GM12878 (cell line): ENCODE data around the gene AFAP1L2. TPM values are rescaled to one million over a fixed set of nuclear protein-coding genes. Genes with fewer than 3 reads are reported as not detected.

ENCODE experiments used
- CBX5 ChIP-seq: sonication (generic); IDR thresholded peaks from 2 replicates; pipeline ENCODE4 v1.6.1; 2016; ENCODE audit warnings: low read depth, moderate library complexity, mild to moderate bottlenecking, inconsistent platforms
- CEBPB ChIP-seq, 2 experiments: fragments of 150-350 bp in 1 of 2; IDR thresholded peaks; 2 replicates each; pipeline ENCODE4 v1.6.1; 2012 to 2014; ENCODE audit warnings: low read depth in 2 of 2, low read length in 2 of 2, borderline replicate concordance in 1 of 2, inconsistent platforms in 1 of 2
- CREM ChIP-seq: IDR thresholded peaks from 2 replicates; pipeline ENCODE4 v1.6.1; 2014; ENCODE audit warnings: antibody characterized with exemption, low read depth
- CTCF ChIP-seq, 3 experiments: IDR thresholded peaks in 2 of 3; conservative IDR thresholded peaks in 1 of 3; 2 replicates each; pipeline ENCODE4 v1.5.1; 2011; ENCODE audit warnings: low read depth in 3 of 3, low read length in 3 of 3, mild to moderate bottlenecking in 3 of 3, control low read depth in 2 of 3, moderate library complexity in 2 of 3, inconsistent platforms in 1 of 3, mixed read lengths in 1 of 3; ENCODE audit not compliant: control insufficient read depth in 2 of 3, insufficient read depth in 1 of 3; ENCODE audit errors: extremely low read depth in 1 of 3
- NBN ChIP-seq: fragments of 450-650 bp; IDR thresholded peaks from 2 replicates; pipeline ENCODE4 v1.6.1; 2016
- REST ChIP-seq: IDR thresholded peaks from 2 replicates; pipeline ENCODE4 v1.6.1; 2012; ENCODE audit warnings: mild to moderate bottlenecking, low read depth, low read length
- SMAD1 ChIP-seq: fragments of 450-650 bp; IDR thresholded peaks from 2 replicates; pipeline ENCODE4 v1.6.1; 2018; ENCODE audit warnings: mild to moderate bottlenecking, low read depth; ENCODE audit not compliant: partially characterized antibody
- TAF1 ChIP-seq: IDR thresholded peaks from 2 replicates; pipeline ENCODE4 v1.6.1; 2011; ENCODE audit warnings: mild to moderate bottlenecking, low read depth, low read length, borderline replicate concordance
- ZBTB11 ChIP-seq: fragments of 450-650 bp; formaldehyde crosslinking; IDR thresholded peaks from 2 replicates; pipeline ENCODE4 v1.5.0; 2022; ENCODE audit warnings: mild to moderate bottlenecking, missing genetic modification characterization
- ZBTB40 ChIP-seq: fragments of 450-650 bp; IDR thresholded peaks from 2 replicates; pipeline ENCODE4 v1.6.1; 2016; ENCODE audit warnings: mild to moderate bottlenecking, moderate library complexity, borderline replicate concordance
- ZNF687 ChIP-seq: fragments of 450-650 bp; IDR thresholded peaks from 2 replicates; pipeline ENCODE4 v1.6.1; 2017; ENCODE audit warnings: mild to moderate bottlenecking, moderate library complexity
- polyA plus RNA-seq, 11 experiments: library from polyadenylated mRNA; depleted of rRNA in 4 of 11; unstranded in 6 of 11; stranded (reverse) in 5 of 11; fragments of >200 nt; fragmentation: Nextera tagmentation in 4 of 11; fragmentation: Illumina TruSeq in 1 of 11; extraction: Ambion mirVana in 4 of 11; extraction: Trizol in 1 of 11; gene quantifications; 1 replicate in 1 of 11; 2 replicates in 10 of 11; pipeline versions ENCODE4 v1.2.1 to v1.2.3, GENCODE V29; 2011 to 2016; ENCODE audit warnings: inconsistent platforms in 2 of 11, missing spikeins in 2 of 11, low read depth in 1 of 11
- total RNA-seq, 4 experiments: library from RNA; depleted of rRNA in 3 of 4; stranded (reverse); fragments of >200 nt in 3 of 4; fragmentation: Illumina TruSeq in 1 of 4; extraction: Trizol in 1 of 4; gene quantifications; 2 replicates each; pipeline versions ENCODE4 v1.2.1 to v1.2.3, GENCODE V29; 2013 to 2021

Gene AFAP1L2
- total and polyA plus RNA-seq, 10 of the 15 experiments (the other 5 are each of a cell fraction or from before 2014, with no cell fraction given), result 0.03 to 4.0 (median 0.34) TPM

- 0 out of 2 replicates have a peak, but pooled peaks have one; percentile 21 for TF ChIP-seq ZNF687
- TF ChIP-seq TAF1, result no peak
- no peak for TF ChIP-seq ZBTB40
- peak; percentile 100 for TF ChIP-seq CBX5
- no peak for TF ChIP-seq REST
- TF ChIP-seq CEBPB (IDR thresholded peaks at IDR 0.05; ENCODE audit: borderline replicate concordance in 1 of 2, low read depth in 2 of 2, low read length in 2 of 2), result no peak; a peak in 1 of 4 replicates
- TF ChIP-seq CREM, result peak; percentile 58; the same call in 1 of the 2 replicates
- no peak for TF ChIP-seq ZBTB11 (CRISPR knock-in tag)
- TF ChIP-seq SMAD1, result no peak
- TF ChIP-seq NBN, result peak; percentile 62; the same call in 1 of the 2 replicates
- no peak for TF ChIP-seq CTCF (IDR thresholded peaks at IDR 0.05 in 2 of 3, conservative IDR thresholded peaks at IDR 0.05 in 1 of 3; ENCODE audit: control insufficient read depth in 2 of 3, extremely low read depth in 1 of 3, insufficient read depth in 1 of 3, low read depth in 3 of 3, low read length in 3 of 3)
Observed at GRCh38 chr10:114388275-114388674, 16.0 kb downstream of the AFAP1L2 start (continued).
